Measurements from ENCODE around the gene KIAA1217.

GRCh38 chr10:24475598-24475997 lies 266.7 kb downstream of the KIAA1217 start:
- TF ChIP-seq CTCF (IDR thresholded peaks at IDR 0.05; ENCODE audit: borderline replicate concordance, extremely low read depth, low read length, poor library complexity, severe bottlenecking) (no peak), EZH2 (IDR thresholded peaks at IDR 0.05; ENCODE audit: borderline replicate concordance, low read depth, low read length, severe bottlenecking) (no peak)
